ENCODE measurements around the gene TSPY9.
"Not testable (repeated sequence)": the region's sequence is repeated elsewhere in the genome, so short reads cannot be mapped to it uniquely, and the experiment has no call there.

The TSPY9 gene, protein sequence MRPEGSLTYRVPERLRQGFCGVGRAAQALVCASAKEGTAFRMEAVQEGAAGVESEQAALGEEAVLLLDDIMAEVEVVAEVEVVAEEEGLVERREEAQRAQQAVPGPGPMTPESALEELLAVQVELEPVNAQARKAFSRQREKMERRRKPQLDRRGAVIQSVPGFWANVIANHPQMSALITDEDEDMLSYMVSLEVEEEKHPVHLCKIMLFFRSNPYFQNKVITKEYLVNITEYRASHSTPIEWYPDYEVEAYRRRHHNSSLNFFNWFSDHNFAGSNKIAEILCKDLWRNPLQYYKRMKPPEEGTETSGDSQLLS
- 0 to 0.06 (median 0) reads per million in 18 experiments for total RNA-seq

DNA sequence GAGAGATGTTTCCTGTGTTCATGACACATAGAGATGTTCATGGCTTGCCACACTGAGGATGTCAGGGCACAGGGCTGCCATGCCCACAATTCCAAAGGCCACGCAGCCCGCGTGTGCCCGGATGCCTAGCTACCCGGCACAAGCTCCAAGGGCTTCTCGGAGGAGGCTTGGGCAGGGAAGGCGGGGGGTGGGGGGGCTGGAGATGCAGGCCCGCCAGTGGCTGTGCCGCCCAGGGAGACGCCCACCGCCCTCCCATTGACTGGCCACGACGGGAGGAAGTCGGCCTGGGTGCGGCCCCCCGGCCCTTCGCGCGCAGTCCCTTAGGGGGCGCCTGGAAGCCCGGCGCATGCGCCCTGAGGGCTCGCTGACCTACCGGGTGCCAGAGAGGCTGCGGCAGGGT is at the start of gene TSPY9:
TSPY9 (plus strand) TSS at position 301 of the 400 bp plus-strand sequence; CDS start at position 347, 46 bp downstream.
- DNase-seq, result not testable (repeated sequence)

DNA sequence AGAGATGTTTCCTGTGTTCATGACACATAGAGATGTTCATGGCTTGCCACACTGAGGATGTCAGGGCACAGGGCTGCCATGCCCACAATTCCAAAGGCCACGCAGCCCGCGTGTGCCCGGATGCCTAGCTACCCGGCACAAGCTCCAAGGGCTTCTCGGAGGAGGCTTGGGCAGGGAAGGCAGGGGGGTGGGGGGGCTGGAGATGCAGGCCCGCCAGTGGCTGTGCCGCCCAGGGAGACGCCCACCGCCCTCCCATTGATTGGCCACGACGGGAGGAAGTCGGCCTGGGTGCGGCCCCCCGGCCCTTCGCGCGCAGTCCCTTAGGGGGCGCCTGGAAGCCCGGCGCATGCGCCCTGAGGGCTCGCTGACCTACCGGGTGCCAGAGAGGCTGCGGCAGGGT is 20.4 kb upstream of the TSPY9 start, which contains the start of gene TSPY1:
TSPY1 (plus strand) TSS at position 301 of the 400 bp plus-strand sequence; CDS start at position 347, 46 bp downstream.
- DNase-seq, result not testable (repeated sequence)

DNA sequence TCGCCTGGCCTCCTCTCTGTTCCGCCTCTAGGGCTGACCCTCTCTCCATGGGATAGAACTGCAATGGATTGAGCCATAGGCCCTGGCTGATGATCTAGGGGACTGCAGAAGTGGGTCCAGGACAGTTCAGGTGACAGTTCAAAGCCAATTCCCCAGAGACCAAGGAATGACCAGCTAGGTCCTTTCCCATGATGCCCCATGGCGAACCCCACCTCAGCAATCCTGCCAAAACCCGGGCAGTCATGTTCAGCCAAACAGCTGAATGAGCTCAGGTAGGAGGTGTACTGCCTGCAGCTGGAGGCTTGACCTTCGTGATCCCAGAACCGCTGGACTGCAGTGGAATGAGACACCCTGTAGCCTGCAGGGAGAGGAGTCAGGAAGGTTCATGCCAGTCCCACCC is 17.3 kb downstream of the TSPY9 start:
- DNase-seq, result not testable (repeated sequence)

DNA sequence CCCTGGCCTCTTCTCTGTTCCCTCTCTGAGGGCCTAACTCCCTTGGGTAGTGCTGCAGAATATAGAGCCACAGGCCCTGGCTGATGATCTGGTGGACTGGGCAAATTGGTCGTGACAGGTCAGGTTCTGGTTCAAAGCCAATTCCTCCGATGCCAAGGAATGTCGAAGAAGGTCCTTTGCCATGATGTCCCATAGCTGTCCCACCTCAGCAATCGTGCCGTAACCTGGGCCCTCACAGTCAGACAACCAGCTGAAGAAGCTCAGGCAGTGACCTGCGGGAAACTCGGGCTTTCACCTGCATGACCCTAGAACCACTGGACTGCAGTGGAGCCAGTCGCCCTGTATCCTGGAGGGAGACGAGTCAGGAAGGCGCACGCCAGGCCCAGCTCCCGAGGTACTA is 29.2 kb downstream of the TSPY9 start:
- DNase-seq, result not testable (repeated sequence)

DNA sequence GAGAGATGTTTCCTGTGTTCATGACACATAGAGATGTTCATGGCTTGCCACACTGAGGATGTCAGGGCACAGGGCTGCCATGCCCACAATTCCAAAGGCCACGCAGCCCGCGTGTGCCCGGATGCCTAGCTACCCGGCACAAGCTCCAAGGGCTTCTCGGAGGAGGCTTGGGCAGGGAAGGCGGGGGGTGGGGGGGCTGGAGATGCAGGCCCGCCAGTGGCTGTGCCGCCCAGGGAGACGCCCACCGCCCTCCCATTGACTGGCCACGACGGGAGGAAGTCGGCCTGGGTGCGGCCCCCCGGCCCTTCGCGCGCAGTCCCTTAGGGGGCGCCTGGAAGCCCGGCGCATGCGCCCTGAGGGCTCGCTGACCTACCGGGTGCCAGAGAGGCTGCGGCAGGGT is 40.5 kb downstream of the TSPY9 start, which contains the start of gene TSPY10:
TSPY10 (plus strand) TSS at position 301 of the 400 bp plus-strand sequence; CDS start at position 347, 46 bp downstream.
- DNase-seq, result not testable (repeated sequence)

Measured in inflammatory macrophage (primary cell).